Measurements from ENCODE around the gene IRX4. TPM values are rescaled to one million over a fixed set of nuclear protein-coding genes. Genes with fewer than 3 reads are reported as not detected.

Gene IRX4
- total and polyA plus RNA-seq, 9 of the 15 experiments (the other 6 are each of a cell fraction or from before 2014, with no cell fraction given): not detected

GRCh38 chr5:1840071-1840547 lies 42.6 kb downstream of the IRX4 start (continued):
- TF ChIP-seq ZNF407 (IDR thresholded peaks at IDR 0.05; ENCODE audit: low read depth) (no peak), MEF2D (tag; conservative IDR thresholded peaks at IDR 0.05; ENCODE audit: low read depth) (no peak), HMG20B (CRISPR knock-in tag; IDR thresholded peaks at IDR 0.05) (no peak), ZNF184 (CRISPR knock-in tag; IDR thresholded peaks at IDR 0.05) (no peak), PHF21A (IDR thresholded peaks at IDR 0.05; ENCODE audit: borderline replicate concordance, low read depth) (no peak), SMAD2 (IDR thresholded peaks at IDR 0.05; ENCODE audit: low read depth, low read length) (no peak), HNRNPUL1 (IDR thresholded peaks at IDR 0.05; ENCODE audit: low read length) (no peak), GTF2A2 (tag; IDR thresholded peaks at IDR 0.05) (no peak), CSDE1 (IDR thresholded peaks at IDR 0.05) (no peak), MNT (conservative IDR thresholded peaks at IDR 0.05) (no peak), ZBTB1 (CRISPR knock-in tag; IDR thresholded peaks at IDR 0.05; ENCODE audit: borderline replicate concordance, low read depth) (no peak), MIER1 (IDR thresholded peaks at IDR 0.05; ENCODE audit: low read depth) (no peak), ZNF609 (CRISPR knock-in tag; IDR thresholded peaks at IDR 0.05; ENCODE audit: borderline replicate concordance) (no peak), RUNX1 (IDR thresholded peaks at IDR 0.05; ENCODE audit: low read depth) (no peak), ZNF408 (CRISPR knock-in tag; IDR thresholded peaks at IDR 0.05; ENCODE audit: low read depth) (no peak)

All from K562 (cell line).